Stomach (tissue), 9 donors: Measurements from ENCODE around the gene ATP6V0A4. TPM values are rescaled to one million over a fixed set of nuclear protein-coding genes. Genes with fewer than 3 reads are reported as not detected.

Experiments
- DNase-seq, 2 donors: peaks; one replicate each; pipeline versions ENCODE4 v3.0.0 to v3.0.0-alpha.2; 2013 to 2019
- H3K27ac ChIP-seq, 5 donors: fragments of 200-600 bp in 4 of 5; sonication (generic) in 4 of 5; one replicate each; pipeline ENCODE4 v1.5.1; 2013 to 2019; ENCODE audit warnings: mild to moderate bottlenecking in 1 of 5, moderate library complexity in 1 of 5
- H3K27me3 ChIP-seq, 3 donors: fragments of 200-600 bp; sonication (generic); one replicate each; pipeline ENCODE4 v1.5.1; 2017 to 2019; ENCODE audit warnings: mixed run types in 1 of 3
- H3K36me3 ChIP-seq, 4 donors: fragments of 200-600 bp; sonication (generic); 1 replicate in 3 of 4; 2 replicates in 1 of 4; pipeline ENCODE4 v1.5.1; 2016 to 2019
- H3K4me1 ChIP-seq, 4 donors: fragments of 200-600 bp; sonication (generic); one replicate each; pipeline ENCODE4 v1.5.1; 2016 to 2019
- H3K4me3 ChIP-seq, 4 donors: fragments of 200-600 bp; sonication (generic) in 3 of 4; one replicate each; pipeline ENCODE4 v1.5.1; 2016 to 2019; ENCODE audit warnings: mild to moderate bottlenecking in 1 of 4
- H3K9me3 ChIP-seq, 4 donors: fragments of 200-600 bp; sonication (generic); one replicate each; pipeline ENCODE4 v1.5.1; 2016 to 2019
- EP300 ChIP-seq: sonication (generic); formaldehyde crosslinking; IDR thresholded peaks from one replicate; pipeline ENCODE4 v1.6.1; 2017; ENCODE audit warnings: antibody characterized with exemption
- POLR2A ChIP-seq, 4 donors: fragments of 450-650 bp; IDR thresholded peaks; one replicate each; pipeline ENCODE4 v1.6.1; 2016; ENCODE audit warnings: antibody characterized with exemption in 4 of 4, control low read depth in 2 of 4, mild to moderate bottlenecking in 1 of 4, moderate library complexity in 1 of 4
- POLR2AphosphoS5 ChIP-seq, 3 donors: sonication (generic); formaldehyde crosslinking; IDR thresholded peaks; one replicate each; pipeline ENCODE4 v1.6.1; 2016; ENCODE audit warnings: antibody characterized with exemption in 3 of 3
- WGBS, 5 donors: extraction: QIAGEN DNeasy Blood & Tissue Kit in 3 of 5; methylation state at CpG; one replicate each; pipeline versions ENCODE4 v1.1.5 to v1.1.7; 2013 to 2018; 5-methylcytosine and 5-hydroxymethylcytosine counted together
- intact Hi-C: fragments of 100-400 bp; cut with DNase I; formaldehyde crosslinking; loops from one replicate; pipeline ENCODE4 v1.15.1; 2023; ENCODE audit warnings: low total_unique reads
- polyA plus RNA-seq, 3 donors: library from polyadenylated mRNA; stranded (reverse); fragments of 200-250 nt; gene quantifications; one replicate each; pipeline ENCODE4 v1.2.3, GENCODE V29; 2013
- total RNA-seq, 5 donors: library from RNA; depleted of rRNA; stranded (reverse); fragments of >200 nt; gene quantifications; one replicate each; pipeline versions ENCODE4 v1.1.0 to v1.2.3, GENCODE V29; 2014 to 2016
- TF ChIP-seq, protein P1 (sequence below), 7 experiments: fragments of 450-650 bp in 4 of 7; fragments of 200-600 bp in 3 of 7; sonication (generic) in 3 of 7; IDR thresholded peaks; one replicate each; pipeline ENCODE4 v1.5.1; 2016 to 2019; ENCODE audit warnings: antibody characterized with exemption in 7 of 7, control low read depth in 2 of 7, mild to moderate bottlenecking in 1 of 7
- donor health status: healthy with polysubstance abuse.
- donor health status: Bipolar disorder and iron deficiency.
- donor health status: healthy.

The ATP6V0A4 gene
- total and polyA plus RNA-seq, 8 donors, result 1.0 TPM; not detected in 7

DNA sequence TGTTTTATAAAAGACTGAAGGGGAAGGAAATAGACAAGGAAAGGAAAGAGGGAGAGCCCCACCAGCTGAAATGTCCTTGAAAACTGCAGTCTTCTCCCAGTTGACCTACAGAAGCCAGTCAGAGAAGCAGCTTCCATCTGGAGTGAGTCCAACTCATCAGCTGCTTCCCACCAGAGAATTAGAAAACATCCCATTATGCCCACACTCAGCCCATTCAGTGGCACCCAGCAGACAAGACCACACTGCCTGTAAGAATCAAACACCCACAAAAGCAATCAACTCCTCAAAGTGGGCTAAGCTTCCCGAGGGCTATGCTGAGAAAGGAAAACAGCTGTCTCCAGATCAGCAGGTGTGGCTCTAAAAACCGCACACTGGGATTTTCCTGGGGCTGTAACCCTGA lies 29.8 kb downstream of the ATP6V0A4 start:
- Histone ChIP-seq H3K4me1 (no peaks in the 10 kb centered on the region), H3K27ac (no peak overlapping the region), H3K4me3 (no peak overlapping the region), H3K9me3 (no peaks in the 10 kb centered on the region), H3K27me3 (peaks cover 0 to 5% (median 0%) of the 10 kb centered on the region in 3 donors), H3K36me3 (no peaks in the 10 kb centered on the region)
- no peak for DNase-seq
- TF ChIP-seq POLR2A (IDR thresholded peaks at IDR 0.05), result no peak
- no peak for TF ChIP-seq EP300
- no peak for TF ChIP-seq POLR2AphosphoS5 (IDR thresholded peaks at IDR 0.05)
- TF ChIP-seq, protein P1, sequence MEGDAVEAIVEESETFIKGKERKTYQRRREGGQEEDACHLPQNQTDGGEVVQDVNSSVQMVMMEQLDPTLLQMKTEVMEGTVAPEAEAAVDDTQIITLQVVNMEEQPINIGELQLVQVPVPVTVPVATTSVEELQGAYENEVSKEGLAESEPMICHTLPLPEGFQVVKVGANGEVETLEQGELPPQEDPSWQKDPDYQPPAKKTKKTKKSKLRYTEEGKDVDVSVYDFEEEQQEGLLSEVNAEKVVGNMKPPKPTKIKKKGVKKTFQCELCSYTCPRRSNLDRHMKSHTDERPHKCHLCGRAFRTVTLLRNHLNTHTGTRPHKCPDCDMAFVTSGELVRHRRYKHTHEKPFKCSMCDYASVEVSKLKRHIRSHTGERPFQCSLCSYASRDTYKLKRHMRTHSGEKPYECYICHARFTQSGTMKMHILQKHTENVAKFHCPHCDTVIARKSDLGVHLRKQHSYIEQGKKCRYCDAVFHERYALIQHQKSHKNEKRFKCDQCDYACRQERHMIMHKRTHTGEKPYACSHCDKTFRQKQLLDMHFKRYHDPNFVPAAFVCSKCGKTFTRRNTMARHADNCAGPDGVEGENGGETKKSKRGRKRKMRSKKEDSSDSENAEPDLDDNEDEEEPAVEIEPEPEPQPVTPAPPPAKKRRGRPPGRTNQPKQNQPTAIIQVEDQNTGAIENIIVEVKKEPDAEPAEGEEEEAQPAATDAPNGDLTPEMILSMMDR (IDR thresholded peaks at IDR 0.05), result no peak
- 16 to 79% (median 50%) methylated on average over 1 to 2 of the region's 2 CpGs for WGBS, 5 donors
- intact Hi-C loops, result no loop called here

DNA sequence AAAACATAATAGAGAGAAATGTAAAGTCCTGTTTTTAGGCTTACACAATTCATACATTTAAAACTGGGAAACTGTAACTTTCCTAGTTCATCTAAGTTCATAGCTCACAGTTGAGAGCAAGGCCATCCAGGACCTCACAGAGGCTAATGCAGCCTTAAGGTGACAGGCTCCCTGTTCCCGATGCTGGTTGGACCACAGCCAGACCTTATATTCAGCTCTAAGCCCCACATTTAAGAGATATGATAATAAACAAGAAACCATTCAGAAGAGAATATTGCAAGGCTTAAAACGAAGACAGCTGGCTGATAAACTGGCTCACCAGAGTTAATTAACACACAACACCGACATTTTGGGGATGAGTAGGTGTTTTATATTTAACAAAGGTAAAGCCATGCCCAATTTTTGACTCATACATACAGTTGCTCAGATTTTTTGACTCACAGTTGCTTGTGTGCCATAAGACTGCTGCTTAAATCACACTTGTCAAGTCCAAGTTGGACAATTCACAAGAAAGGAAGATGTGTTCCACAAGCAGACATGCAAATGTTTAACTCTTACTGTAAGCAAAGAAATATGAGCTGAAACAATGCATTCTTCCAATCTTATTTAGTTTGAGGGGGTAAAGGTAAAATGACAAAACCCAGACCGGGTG lies 41.3 kb downstream of the ATP6V0A4 start:
- no peaks in the 10 kb centered on the region for H3K4me1 ChIP-seq
- TF ChIP-seq, protein P1 (IDR thresholded peaks at IDR 0.05), result no peak
- TF ChIP-seq POLR2A (IDR thresholded peaks at IDR 0.05) (no peak), POLR2AphosphoS5 (IDR thresholded peaks at IDR 0.05) (no peak), EP300 (no peak)
- H3K36me3 ChIP-seq, result no peaks in the 10 kb centered on the region
- H3K27me3 ChIP-seq, result no peaks in the 10 kb centered on the region
- intact Hi-C loops, result no loop called here
- WGBS, 5 donors, result 45 to 57% (median 48%) methylated on average over 4 of the region's 4 CpGs
- H3K9me3 ChIP-seq, result no peaks in the 10 kb centered on the region
- no peak overlapping the region for H3K4me3 ChIP-seq
- H3K27ac ChIP-seq, result no peak overlapping the region
- DNase-seq, result no peak

DNA sequence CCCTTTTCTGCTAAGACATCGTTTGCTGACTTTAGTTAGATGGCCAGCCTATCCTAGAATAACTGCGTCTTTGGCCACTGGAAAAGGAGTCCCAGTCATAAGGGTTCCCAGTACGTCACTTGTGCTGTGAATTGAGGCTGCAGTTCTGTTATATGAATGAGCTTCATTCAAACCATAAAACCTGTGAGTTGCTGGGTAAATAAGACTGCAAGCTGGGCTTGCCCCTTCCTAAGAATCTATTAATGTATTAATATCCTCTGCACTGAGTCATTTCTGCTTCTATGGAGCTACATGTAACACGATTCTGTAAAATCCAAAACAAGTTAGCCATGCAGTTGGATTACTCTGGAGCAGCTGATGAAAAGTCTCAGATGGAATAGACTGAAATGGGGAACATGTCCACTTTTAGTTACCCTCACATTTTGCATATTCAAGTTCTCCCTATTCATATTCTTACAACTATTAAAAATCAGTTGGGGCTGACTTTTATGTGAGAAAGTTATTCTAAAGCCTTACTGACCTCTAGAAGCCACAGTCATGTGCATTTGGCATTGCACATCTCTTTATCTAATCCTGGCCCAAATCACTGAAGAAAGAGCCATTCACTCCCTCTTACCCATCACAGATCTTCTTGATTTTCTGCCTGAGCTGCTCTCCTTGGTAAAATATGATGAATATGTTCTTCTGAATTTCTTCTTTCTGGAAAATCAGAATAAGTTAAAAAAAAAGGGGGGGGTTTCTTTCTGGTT lies 42.0 kb downstream of the ATP6V0A4 start:
- Histone ChIP-seq H3K36me3 (no peaks in the 10 kb centered on the region), H3K4me3 (no peak overlapping the region), H3K27me3 (peaks cover 0 to 4% (median 0%) of the 10 kb centered on the region in 3 donors), H3K27ac (no peak overlapping the region), H3K4me1 (no peaks in the 10 kb centered on the region), H3K9me3 (no peaks in the 10 kb centered on the region)
- intact Hi-C loops, result no loop called here
- 66 to 76% (median 71%) methylated on average over 4 of the region's 4 CpGs for WGBS, 5 donors
- TF ChIP-seq POLR2A (IDR thresholded peaks at IDR 0.05), result no peak
- TF ChIP-seq, protein P1 (IDR thresholded peaks at IDR 0.05), result no peak
- no peak for TF ChIP-seq POLR2AphosphoS5 (IDR thresholded peaks at IDR 0.05)
- DNase-seq, result no peak

DNA sequence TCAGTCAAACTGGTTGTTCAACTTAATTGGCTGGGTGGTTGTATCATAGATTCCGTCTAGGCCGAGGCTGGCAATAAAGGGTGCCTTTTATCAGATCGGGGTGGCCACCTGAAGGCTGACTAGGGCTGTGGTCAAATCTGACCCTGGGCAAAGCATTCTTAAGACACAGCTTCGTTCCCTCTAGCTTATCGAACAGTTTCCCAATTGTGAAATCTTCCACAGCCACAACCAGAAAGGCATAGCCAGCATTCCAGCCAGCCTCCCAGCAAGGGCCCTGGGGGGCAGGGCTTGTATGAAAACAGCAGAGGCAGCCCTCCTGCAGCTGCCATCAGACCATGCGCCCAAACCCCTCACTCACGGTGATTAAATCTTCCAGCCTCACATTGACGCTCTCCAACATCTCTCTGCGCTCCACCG lies 42.7 kb downstream of the ATP6V0A4 start:
- WGBS, 5 donors, result 58 to 79% (median 70%) methylated on average over 10 of the region's 10 CpGs
- no peaks in the 10 kb centered on the region for H3K36me3 ChIP-seq
- peaks cover 0 to 11% (median 0%) of the 10 kb centered on the region in 3 donors for H3K27me3 ChIP-seq
- H3K4me3 ChIP-seq, result no peak overlapping the region
- no peaks in the 10 kb centered on the region for H3K9me3 ChIP-seq
- intact Hi-C loops, result no loop called here
- no peak for DNase-seq
- no peaks in the 10 kb centered on the region for H3K4me1 ChIP-seq
- TF ChIP-seq POLR2AphosphoS5 (IDR thresholded peaks at IDR 0.05) (no peak), POLR2A (IDR thresholded peaks at IDR 0.05) (no peak), EP300 (no peak)
- TF ChIP-seq, protein P1 (IDR thresholded peaks at IDR 0.05), result no peak
- no peak overlapping the region for H3K27ac ChIP-seq
